MM.1S (cell line): ENCODE measurements around the gene OR6Y1.

Source experiments
- DNase-seq: peaks from one replicate; pipeline ENCODE4 v3.0.0-alpha.2; 2015
- H2AFZ ChIP-seq: fragments of 300-600 bp; sonication (generic); 2 replicates; pipeline ENCODE4 v1.6.0; 2016; ENCODE audit warnings: antibody characterized with exemption, low read length
- H3F3A ChIP-seq: fragments of 300-600 bp; sonication (generic); 2 replicates; pipeline ENCODE4 v1.6.1; 2016; ENCODE audit warnings: mild to moderate bottlenecking, antibody characterized with exemption, low read length, moderate library complexity, mixed read lengths; ENCODE audit not compliant: insufficient read depth
- H3K27ac ChIP-seq: fragments of 300-600 bp; sonication (generic); 2 replicates; pipeline ENCODE4 v1.5.1; 2016; ENCODE audit warnings: mild to moderate bottlenecking, low read length
- H3K27me3 ChIP-seq: fragments of 300-600 bp; sonication (generic); replicated peaks from 2 replicates; pipeline ENCODE4 v1.6.0; 2016; ENCODE audit warnings: low read length; ENCODE audit not compliant: insufficient read depth
- H3K36me3 ChIP-seq: fragments of 300-600 bp; sonication (generic); replicated peaks from 2 replicates; pipeline ENCODE4 v1.6.1; 2016; ENCODE audit warnings: mild to moderate bottlenecking, low read length, mixed read lengths; ENCODE audit not compliant: insufficient read depth
- H3K4me1 ChIP-seq: fragments of 300-600 bp; sonication (generic); 2 replicates; pipeline ENCODE4 v1.6.1; 2016; ENCODE audit warnings: low read length, mixed read lengths
- H3K4me2 ChIP-seq: fragments of 300-600 bp; sonication (generic); 2 replicates; pipeline ENCODE4 v1.6.0; 2016; ENCODE audit warnings: low read depth, low read length
- H3K4me3 ChIP-seq: fragments of 300-600 bp; sonication (generic); 2 replicates; pipeline ENCODE4 v1.5.1; 2016; ENCODE audit warnings: low read length, mixed read lengths
- H3K79me2 ChIP-seq: fragments of 300-600 bp; sonication (generic); 2 replicates; pipeline ENCODE4 v1.6.1; 2016; ENCODE audit warnings: mixed run types, low read length, mixed read lengths
- H3K9ac ChIP-seq: fragments of 300-600 bp; sonication (generic); 2 replicates; pipeline ENCODE4 v1.6.1; 2016; ENCODE audit warnings: low read length, mixed read lengths
- H3K9me2 ChIP-seq: fragments of 300-600 bp; sonication (generic); replicated peaks from 2 replicates; pipeline ENCODE4 v1.6.1; 2016; ENCODE audit warnings: mild to moderate bottlenecking, low read length, mixed read lengths; ENCODE audit not compliant: insufficient read depth
- H3K9me3 ChIP-seq: fragments of 300-600 bp; sonication (generic); replicated peaks from 2 replicates; pipeline ENCODE4 v1.6.1; 2016; ENCODE audit warnings: mild to moderate bottlenecking, low read length, mixed read lengths; ENCODE audit not compliant: insufficient read depth
- H4K20me1 ChIP-seq: fragments of 300-600 bp; sonication (generic); 2 replicates; pipeline ENCODE4 v1.6.1; 2016; ENCODE audit warnings: mild to moderate bottlenecking, low read length, moderate library complexity, mixed read lengths; ENCODE audit not compliant: insufficient read depth
- EZH2 ChIP-seq: fragments of 300-600 bp; sonication (generic); optimal IDR thresholded peaks from 2 replicates; pipeline ENCODE3; 2017; ENCODE audit warnings: low read depth, mild to moderate bottlenecking, antibody characterized with exemption, low read length, mixed read lengths
- EZH2phosphoT487 ChIP-seq: fragments of 300-600 bp; sonication (generic); IDR thresholded peaks from 2 replicates; pipeline ENCODE4 v1.6.1; 2018; ENCODE audit warnings: antibody characterized with exemption, low read length
- TF ChIP-seq, protein P1 (sequence below): fragments of 300-600 bp; sonication (generic); IDR thresholded peaks from 2 replicates; pipeline ENCODE4 v1.5.1; 2016; ENCODE audit warnings: antibody characterized with exemption, low read length, mixed read lengths

OR6Y1 gene

DNA sequence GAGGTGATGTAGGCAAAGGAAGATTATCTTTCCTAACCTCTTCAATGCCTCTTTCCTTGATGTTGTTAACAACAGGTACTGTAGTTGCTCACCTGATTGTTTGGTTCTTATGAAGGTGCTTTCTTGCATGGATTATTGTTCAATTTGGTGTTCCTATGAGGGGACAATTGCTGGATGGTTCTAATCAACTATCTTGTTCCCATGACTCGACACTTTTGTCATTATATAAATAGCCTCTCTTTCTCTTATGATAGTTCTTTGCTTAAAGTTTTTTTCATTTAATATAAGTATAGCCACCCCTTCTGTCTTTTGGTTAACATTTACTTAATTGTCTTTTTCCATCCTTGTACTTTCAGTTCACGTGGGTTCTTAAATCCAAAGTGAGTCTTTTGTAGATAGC, 46.7 kb downstream of the OR6Y1 start:
- no peak overlapping the region for H3K4me2 ChIP-seq
- no peaks in the 10 kb centered on the region for H3K27me3 ChIP-seq

DNA sequence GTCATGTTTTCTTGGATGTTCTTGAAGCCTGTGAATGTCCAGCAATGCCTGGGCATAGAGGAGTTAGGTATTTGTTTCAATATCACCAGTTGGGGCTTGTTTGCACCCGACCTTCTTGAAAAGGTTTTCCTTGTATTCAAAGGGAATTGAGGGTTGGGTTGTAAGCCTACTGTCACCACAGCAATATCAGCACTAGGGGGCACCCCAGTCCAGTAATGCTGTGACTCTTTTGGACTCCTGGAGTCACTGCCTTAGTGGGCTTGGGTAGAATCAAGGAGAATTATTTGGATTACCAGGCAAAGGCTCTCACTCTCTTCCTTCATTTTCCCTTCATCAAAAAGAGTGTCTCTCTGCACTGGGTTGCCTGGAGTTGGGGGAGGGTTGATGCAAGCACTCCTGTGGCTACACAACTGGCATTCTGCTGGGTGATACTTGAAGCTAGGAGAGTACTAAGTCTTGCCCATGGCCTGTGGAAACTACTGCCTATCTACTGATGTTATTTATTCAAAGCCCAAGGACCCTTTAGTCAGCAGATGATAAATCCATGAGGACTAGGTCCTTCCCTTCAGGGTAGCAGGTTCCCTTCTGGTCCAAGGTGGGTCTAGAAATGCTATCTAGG, 47.7 kb downstream of the OR6Y1 start:
- TF ChIP-seq EZH2phosphoT487 = no peak
- TF ChIP-seq, protein P1, sequence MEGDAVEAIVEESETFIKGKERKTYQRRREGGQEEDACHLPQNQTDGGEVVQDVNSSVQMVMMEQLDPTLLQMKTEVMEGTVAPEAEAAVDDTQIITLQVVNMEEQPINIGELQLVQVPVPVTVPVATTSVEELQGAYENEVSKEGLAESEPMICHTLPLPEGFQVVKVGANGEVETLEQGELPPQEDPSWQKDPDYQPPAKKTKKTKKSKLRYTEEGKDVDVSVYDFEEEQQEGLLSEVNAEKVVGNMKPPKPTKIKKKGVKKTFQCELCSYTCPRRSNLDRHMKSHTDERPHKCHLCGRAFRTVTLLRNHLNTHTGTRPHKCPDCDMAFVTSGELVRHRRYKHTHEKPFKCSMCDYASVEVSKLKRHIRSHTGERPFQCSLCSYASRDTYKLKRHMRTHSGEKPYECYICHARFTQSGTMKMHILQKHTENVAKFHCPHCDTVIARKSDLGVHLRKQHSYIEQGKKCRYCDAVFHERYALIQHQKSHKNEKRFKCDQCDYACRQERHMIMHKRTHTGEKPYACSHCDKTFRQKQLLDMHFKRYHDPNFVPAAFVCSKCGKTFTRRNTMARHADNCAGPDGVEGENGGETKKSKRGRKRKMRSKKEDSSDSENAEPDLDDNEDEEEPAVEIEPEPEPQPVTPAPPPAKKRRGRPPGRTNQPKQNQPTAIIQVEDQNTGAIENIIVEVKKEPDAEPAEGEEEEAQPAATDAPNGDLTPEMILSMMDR = peak; percentile 95
- no peak overlapping the region for H3K27ac ChIP-seq
- H3K4me1 ChIP-seq = no peaks in the 10 kb centered on the region
- H2AFZ ChIP-seq = no peak overlapping the region
- no peak overlapping the region for H3K9ac ChIP-seq
- peak; percentile 61 for DNase-seq
- no peaks in the 10 kb centered on the region for H4K20me1 ChIP-seq
- H3K4me3 ChIP-seq = no peak overlapping the region
- H3F3A ChIP-seq = no peaks in the 10 kb centered on the region
- no peaks in the 10 kb centered on the region for H3K9me3 ChIP-seq
- no peaks in the 10 kb centered on the region for H3K79me2 ChIP-seq
- H3K36me3 ChIP-seq = no peaks in the 10 kb centered on the region
- no peaks in the 10 kb centered on the region for H3K27me3 ChIP-seq
- no peak overlapping the region for H3K4me2 ChIP-seq
- H3K9me2 ChIP-seq = no peaks in the 10 kb centered on the region

More for the DNA sequence above, 46.7 kb downstream of the OR6Y1 start:
- DNase-seq = no peak
- H4K20me1 ChIP-seq = no peaks in the 10 kb centered on the region
- no peak overlapping the region for H2AFZ ChIP-seq
- H3K79me2 ChIP-seq = no peaks in the 10 kb centered on the region
- no peaks in the 10 kb centered on the region for H3K4me1 ChIP-seq
- TF ChIP-seq EZH2 (no peak), EZH2phosphoT487 (no peak)
- TF ChIP-seq, protein P1 = no peak
- H3K36me3 ChIP-seq = no peaks in the 10 kb centered on the region
- H3K9me2 ChIP-seq = no peaks in the 10 kb centered on the region
- no peak overlapping the region for H3K9ac ChIP-seq
- H3K4me3 ChIP-seq = no peak overlapping the region
- H3K27ac ChIP-seq = no peak overlapping the region
- no peaks in the 10 kb centered on the region for H3F3A ChIP-seq
- no peaks in the 10 kb centered on the region for H3K9me3 ChIP-seq

DNA sequence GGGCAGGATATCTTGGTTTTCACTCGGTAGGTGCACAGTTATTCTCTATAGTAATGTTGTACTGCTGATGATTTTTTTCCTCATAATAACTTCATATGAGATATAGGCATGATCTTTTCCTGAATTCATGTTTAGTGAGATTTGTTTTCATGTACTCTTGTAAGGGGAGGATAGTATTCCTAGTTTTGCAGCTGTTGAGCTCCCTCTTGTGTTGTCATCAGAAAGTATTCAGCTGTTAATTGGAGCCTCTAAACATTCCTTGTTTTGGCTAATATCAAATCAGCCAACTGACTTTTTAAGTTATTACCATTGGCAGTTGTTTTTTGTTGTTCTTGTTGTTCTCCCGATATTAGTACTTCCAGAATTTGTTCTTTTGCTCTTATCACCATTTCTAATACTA, 57.8 kb downstream of the OR6Y1 start:
- H3F3A ChIP-seq = no peaks in the 10 kb centered on the region
- no peak overlapping the region for H3K27ac ChIP-seq
- no peaks in the 10 kb centered on the region for H3K79me2 ChIP-seq
- H3K9ac ChIP-seq = no peak overlapping the region
- H3K4me3 ChIP-seq = no peak overlapping the region
- no peaks in the 10 kb centered on the region for H3K9me3 ChIP-seq
- no peaks in the 10 kb centered on the region for H3K9me2 ChIP-seq
- H3K27me3 ChIP-seq = no peaks in the 10 kb centered on the region
- no peaks in the 10 kb centered on the region for H3K4me1 ChIP-seq
- no peaks in the 10 kb centered on the region for H3K36me3 ChIP-seq
- no peak overlapping the region for H2AFZ ChIP-seq
- peak; percentile 42 for DNase-seq
- H4K20me1 ChIP-seq = no peaks in the 10 kb centered on the region
- TF ChIP-seq, protein P1 = peak; percentile 58
- TF ChIP-seq EZH2phosphoT487 = no peak
- H3K4me2 ChIP-seq = no peak overlapping the region
